NCI-H226 (cell line): ENCODE measurements around the gene SCRN2.

Source experiments
- DNase-seq: peaks from one replicate; pipeline ENCODE4 v3.0.0-alpha.2; 2015

SCRN2 gene

GRCh38 chr17:47871048-47871447 lies 30.0 kb upstream of the SCRN2 start:
- no peak for DNase-seq

DNA sequence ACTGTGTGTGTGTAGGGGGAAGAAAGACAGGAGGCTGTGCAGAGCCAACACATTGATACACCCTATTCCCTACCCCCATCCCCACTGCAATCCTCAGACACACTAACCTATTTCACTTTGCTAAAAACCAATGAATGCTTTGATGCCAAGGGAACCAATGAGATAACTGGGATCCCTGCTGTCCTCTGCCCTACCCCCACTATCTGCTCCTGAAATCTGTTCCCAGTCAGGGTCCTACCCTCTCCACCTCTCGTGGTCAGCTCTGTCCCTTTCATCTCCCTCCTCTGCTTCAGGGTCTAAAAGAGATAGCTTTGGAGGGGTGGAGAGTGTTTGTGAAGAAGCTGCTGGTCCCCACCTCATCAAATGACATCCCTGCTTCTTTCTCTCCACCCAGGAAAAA lies 29.0 kb upstream of the SCRN2 start:
- no peak for DNase-seq

DNA sequence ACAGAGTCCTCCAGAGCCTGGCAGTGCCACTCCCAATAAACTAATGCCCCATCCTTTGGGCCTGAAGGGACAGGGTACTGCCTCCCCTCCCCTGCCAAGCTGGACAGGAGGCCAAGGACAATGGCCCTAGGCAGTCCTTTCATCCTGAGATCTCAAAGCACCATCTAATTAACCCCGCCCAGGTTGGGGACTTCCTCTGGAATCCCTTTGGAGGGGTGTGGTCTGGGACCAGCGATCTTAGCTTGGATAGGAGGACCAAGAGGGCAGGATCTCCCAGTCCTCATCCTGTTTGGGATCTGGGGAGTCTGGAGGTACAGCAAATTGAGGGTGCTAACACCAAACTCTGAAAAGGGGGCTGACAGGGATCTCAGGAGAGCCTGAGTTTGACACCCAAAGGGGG lies 28.0 kb upstream of the SCRN2 start:
- DNase-seq: no peak

- DNase-seq: no peak
These were observed 26.9 kb upstream of the SCRN2 start for GRCh38 chr17:47867813-47868533.

GRCh38 chr17:47866941-47867340 lies 25.9 kb upstream of the SCRN2 start:
- DNase-seq: no peak

DNA sequence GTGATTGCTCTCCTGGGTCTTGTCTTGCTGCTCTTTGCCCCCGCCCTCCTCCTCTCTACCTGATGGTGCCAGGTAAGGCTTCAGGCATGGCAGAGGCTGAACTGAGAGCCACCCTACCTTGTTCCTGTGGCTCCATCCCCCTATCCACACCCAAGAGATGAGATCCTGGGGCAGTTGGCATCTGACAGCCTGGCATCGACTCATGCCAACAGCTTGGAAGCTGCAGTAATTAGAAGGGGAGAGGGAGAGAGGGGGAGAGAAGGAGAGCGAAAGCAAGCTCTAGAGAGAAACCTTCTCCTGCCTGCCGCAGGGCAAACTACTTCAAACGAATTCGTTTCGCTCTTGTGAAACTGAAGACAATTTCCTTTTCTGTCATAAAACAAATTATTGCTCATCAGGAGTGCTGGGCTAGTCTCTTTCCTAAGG lies 23.7 kb upstream of the SCRN2 start:
- no peak for DNase-seq

- DNase-seq: peak; percentile 84
These were observed 21.8 kb upstream of the SCRN2 start for GRCh38 chr17:47862621-47863440.

- DNase-seq: no peak
These were observed 19.3 kb upstream of the SCRN2 start for GRCh38 chr17:47860386-47860785.

DNA sequence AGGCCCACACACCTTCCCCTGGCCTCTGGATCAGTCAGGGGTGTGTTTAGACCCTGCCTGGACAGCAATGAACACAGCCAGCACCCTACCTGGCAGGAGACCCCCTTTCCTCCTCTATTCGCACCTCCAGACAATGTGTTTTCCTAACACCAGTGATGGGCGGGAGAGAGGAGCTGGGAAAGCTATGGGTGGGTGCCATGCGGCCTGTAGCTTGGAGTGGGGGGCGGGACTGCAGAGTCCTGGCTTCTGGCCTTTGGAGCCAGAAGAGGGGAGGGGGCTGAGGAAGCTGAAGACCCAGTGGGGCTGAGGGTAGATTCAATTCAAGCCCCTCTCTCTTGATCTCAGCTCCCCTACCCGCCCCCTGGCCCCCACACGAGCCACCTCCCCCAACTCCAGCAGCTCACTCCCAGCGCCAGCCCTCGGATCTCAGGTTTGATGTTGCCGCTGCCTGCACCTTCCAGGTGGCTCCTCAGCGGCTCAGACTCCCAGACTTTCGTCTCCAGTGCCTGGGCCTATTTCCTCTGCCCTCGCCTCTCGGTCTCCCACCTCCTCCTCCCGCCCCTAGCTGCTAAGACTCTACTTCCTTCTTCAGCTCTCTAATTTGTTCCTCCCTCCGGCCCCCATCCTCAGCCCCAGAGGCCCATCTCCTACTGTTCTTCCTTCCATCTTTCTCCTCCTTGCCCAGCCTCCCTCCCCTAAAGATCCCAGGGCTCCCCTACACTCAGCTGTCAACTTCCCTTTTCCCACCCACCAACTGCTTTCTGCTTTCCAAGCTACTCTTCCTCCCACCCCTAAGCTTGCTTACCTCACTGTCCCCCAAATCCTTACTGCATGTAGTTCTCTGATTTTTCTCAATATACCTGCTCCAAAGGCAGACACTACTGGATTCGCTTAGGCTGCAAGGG lies 16.7 kb upstream of the SCRN2 start:
- no peak for DNase-seq

GRCh38 chr17:47856830-47857229 lies 15.8 kb upstream of the SCRN2 start:
- DNase-seq: no peak

DNA sequence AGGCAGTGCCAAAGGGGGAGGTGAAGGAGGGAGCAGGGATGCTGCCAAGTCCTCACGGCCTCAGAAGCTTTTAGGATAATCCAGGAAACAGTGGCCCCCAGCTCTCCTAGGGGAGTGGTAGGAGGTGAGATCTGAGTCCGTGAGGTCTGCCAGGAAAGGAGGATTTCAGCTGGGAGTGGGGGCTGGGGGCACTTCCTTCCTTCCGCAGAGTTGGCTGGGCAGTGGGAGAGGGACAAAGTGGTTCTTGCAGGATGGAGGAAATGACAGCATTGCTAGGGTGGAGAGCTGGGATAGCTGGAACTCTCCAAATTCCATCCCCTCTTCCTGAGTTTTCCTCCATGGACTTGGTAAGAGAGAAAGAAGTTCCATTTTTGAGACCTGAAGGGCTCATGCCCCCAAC lies 14.7 kb upstream of the SCRN2 start:
- no peak for DNase-seq

GRCh38 chr17:47853616-47854015 lies 12.5 kb upstream of the SCRN2 start:
- DNase-seq: no peak

- no peak for DNase-seq
These were observed 11.3 kb upstream of the SCRN2 start for GRCh38 chr17:47852113-47852949.

DNA sequence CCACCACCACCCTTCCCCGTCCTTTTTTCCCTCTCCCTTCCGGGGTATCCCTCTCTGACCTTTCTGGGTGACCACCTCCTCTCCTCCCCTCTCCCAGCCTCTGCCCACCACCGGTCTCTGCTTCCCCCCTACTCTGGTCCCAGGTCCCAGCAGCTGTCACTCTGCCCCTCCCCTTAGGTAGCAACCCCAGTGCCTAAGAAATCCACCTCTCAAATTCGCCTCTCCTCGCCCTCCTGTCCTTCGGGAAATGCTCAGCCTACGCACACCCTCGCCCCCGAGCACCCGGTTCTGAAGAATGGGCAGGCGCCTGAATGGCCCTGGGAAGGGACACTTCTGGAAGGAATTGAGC lies 10.7 kb upstream of the SCRN2 start:
- DNase-seq: no peak

DNA sequence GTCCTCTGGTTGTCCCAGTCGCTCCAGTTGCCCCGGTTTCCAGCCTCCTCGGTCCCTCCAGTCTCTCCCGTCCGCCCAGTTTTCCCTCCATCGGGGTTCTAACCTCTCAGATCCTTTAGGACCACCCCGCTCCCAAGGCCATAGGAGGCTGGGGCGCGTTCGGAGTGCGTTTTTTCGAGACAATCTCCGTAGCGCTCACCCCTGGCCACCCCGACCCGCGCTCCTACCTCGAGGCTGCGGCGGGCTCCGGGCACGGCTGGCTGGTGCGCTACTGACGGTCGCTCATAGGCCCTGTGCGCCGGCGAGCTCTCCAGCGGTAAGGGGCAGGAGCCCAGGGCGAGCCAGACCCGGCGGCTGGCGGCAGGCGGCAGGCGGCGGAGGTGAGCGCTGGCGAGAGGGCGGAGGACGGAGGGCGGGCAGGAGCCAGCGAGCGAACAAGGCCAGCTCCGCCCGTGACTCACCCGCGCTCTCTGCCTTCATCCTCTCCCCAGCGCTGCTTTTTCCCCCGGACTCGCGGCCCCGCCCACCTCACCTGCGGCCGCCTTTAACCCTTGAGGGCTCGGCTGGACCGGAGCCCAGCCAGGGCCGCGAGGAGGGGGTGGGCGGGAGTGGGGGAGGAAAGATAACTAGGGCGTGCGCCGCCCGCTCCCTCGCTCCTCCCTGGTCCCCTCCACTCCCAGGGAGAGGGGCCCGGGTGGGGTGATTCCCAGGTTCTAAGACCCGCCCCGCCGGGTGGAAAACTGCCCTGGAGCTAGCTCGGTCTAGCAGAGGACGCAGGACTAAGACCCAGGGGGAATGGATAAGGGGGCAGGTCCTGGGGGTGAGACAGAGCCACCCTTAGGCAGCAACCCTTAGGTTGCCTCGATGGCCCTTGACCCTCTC lies 9.9 kb upstream of the SCRN2 start, which contains the start of gene SP6:
Gene SP6, minus strand, starts transcription at position 472 of the 882 bp plus-strand sequence. CDS start 2,734 bp downstream, outside the sequence.
- DNase-seq: peak; percentile 82

DNA sequence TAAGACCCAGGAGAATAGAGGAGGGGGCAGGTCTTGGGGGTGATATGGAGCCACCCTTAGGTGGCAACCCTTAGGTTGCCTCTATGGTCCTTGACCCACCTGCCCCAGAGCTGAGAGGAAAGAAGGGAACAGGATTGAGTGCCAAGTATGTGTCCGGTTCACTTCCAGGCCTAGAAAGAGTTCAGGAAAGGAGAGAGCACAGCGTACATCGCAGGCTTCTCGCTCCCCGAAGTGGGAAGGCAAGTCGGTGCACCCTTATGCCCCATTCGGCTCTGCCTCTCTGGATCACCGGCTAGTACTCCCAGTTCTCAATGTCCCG lies 9.3 kb upstream of the SCRN2 start:
- DNase-seq: no peak

GRCh38 chr17:47848198-47848513 lies 7.1 kb upstream of the SCRN2 start:
- DNase-seq: no peak

DNA sequence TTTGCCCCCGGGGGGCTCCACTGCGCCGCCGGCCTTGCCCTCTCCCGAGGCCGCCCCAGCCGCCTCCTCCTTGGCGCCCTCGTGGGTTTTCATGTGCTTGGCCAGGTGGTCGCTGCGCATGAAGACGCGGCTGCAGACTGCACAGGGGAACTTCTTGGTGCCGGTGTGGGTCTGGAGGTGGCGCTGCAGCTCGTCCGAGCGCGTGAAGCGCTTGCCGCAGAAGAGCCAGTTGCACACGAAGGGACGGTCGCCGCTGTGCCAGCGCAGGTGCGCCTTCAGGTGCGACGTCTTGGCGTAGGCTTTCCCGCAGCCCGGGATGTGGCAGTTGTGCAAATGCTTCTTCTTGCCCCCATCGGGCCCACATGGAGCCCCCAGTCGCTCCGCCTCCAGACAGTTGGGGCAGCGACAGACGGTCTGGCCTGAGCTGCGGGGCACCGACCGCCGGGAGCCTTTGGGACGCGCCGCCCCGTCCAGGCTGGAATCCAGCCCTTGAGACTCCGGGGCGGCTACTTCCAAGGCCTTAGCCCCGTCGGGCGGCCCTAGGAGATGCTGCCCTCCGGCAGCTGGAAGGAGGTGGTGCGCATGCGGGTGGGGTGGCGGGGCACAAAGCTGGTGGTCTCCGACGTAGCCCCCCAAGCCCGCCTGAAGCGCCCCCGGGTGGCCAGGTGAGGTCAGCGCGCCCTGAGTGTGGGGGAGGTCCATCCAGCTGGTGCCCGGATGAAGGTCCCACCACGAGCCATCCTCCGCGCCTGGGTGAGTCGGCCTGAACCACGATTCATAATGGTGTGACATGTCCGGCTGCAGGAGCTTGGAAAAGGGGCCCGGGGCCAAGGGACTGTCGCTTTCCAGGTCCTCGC lies 6.5 kb upstream of the SCRN2 start:
- DNase-seq: no peak

DNA sequence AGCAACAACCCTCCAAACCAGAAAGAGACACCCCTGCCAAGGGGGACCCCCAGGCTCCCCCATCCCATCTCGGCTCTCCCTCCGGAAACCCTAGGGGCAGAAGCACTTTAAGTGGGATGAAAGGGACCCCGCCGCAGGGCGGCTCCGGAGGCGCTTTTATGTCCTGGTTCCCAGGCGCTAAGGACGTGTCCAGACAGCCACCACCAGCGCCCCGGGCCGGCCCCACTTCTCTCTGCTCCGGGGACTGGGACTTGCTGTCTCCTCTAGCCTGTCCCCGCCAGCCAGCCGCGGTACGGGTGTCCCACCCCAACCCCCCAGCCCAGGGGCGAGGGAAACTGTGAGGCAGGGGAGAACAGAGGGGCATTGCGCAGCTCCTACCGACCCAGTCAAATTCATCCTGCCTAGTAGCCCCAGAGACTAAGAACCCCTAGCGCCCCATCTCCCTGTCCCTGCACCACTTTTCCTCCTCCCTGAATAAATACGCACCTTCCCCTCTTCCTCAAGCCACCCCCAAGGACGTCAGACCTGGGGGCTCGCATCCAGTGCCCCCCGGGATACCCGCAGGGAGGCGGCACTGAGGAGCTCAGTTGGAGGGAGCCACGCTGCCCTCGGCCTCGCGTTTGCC lies 5.8 kb upstream of the SCRN2 start:
- no peak for DNase-seq

- DNase-seq: no peak
These were observed 4.6 kb upstream of the SCRN2 start for GRCh38 chr17:47845716-47846075.
